Keratinocyte (primary cell): ENCODE measurements around the gene MAP3K3. TPM values are rescaled to one million over a fixed set of nuclear protein-coding genes. Genes with fewer than 3 reads are reported as not detected.

Experiments
- DNase-seq: peaks from one replicate; pipeline ENCODE4 v3.0.0-alpha.2; 2011; ENCODE audit warnings: low read depth, missing footprints, low spot score
- FAIRE-seq: peaks from 2 replicates; lab custom pipeline; 2011; peaks lifted over from hg19 to GRCh38; lab: Jason Lieb, UNC
- H2AFZ ChIP-seq: 2 replicates; pipeline ENCODE4 v1.6.0; 2012; ENCODE audit warnings: low read length, control low read depth, inconsistent platforms; ENCODE audit not compliant: control insufficient read depth
- H3K27ac ChIP-seq: 2 replicates; pipeline ENCODE4 v1.5.1; 2011; ENCODE audit warnings: low read length; ENCODE audit not compliant: control insufficient read depth, insufficient read depth
- H3K27me3 ChIP-seq: 3 replicates; pipeline ENCODE4 v1.6.0; 2011; ENCODE audit warnings: low read length; ENCODE audit not compliant: control insufficient read depth, insufficient read depth; ENCODE audit errors: extremely low read depth
- H3K36me3 ChIP-seq, 2 experiments: 2 replicates in 1 of 2; 3 replicates in 1 of 2; pipeline ENCODE4 v1.5.1; 2011; ENCODE audit warnings: low read length in 2 of 2, mild to moderate bottlenecking in 1 of 2; ENCODE audit not compliant: control insufficient read depth in 2 of 2, insufficient read depth in 2 of 2; ENCODE audit errors: extremely low read depth in 1 of 2
- H3K4me1 ChIP-seq: 3 replicates; pipeline ENCODE4 v1.5.1; 2011; ENCODE audit warnings: low read length; ENCODE audit not compliant: control insufficient read depth, insufficient read depth; ENCODE audit errors: extremely low read depth
- H3K4me2 ChIP-seq: 3 replicates; pipeline ENCODE4 v1.6.0; 2011; ENCODE audit warnings: low read depth, low read length; ENCODE audit not compliant: control insufficient read depth, insufficient read depth; ENCODE audit errors: extremely low read depth
- H3K4me3 ChIP-seq, 3 experiments: fragments of 200-600 bp in 1 of 3; sonication (generic) in 1 of 3; 2 replicates in 2 of 3; 3 replicates in 1 of 3; pipeline ENCODE4 v1.5.1; 2011 to 2016; ENCODE audit warnings: low read length in 3 of 3, mild to moderate bottlenecking in 3 of 3, control low read depth in 2 of 3, inconsistent platforms in 1 of 3, low read depth in 1 of 3, mixed read lengths in 1 of 3, mixed run types in 1 of 3, moderate library complexity in 1 of 3; ENCODE audit not compliant: control insufficient read depth in 2 of 3, insufficient read depth in 2 of 3; ENCODE audit errors: extremely low read depth in 1 of 3
- H3K79me2 ChIP-seq: 2 replicates; pipeline ENCODE4 v1.6.0; 2012; ENCODE audit warnings: low read length; ENCODE audit not compliant: control insufficient read depth, insufficient read depth
- H3K9ac ChIP-seq: 3 replicates; pipeline ENCODE4 v1.6.0; 2011; ENCODE audit warnings: low read length; ENCODE audit not compliant: control insufficient read depth, insufficient read depth; ENCODE audit errors: extremely low read depth
- H3K9me1 ChIP-seq: 3 replicates; pipeline ENCODE4 v1.6.0; 2011; ENCODE audit warnings: low read length; ENCODE audit not compliant: control insufficient read depth, insufficient read depth; ENCODE audit errors: extremely low read depth
- H3K9me3 ChIP-seq: 2 replicates; pipeline ENCODE4 v1.5.1; 2012; ENCODE audit warnings: low read depth, low read length; ENCODE audit not compliant: control insufficient read depth
- H4K20me1 ChIP-seq: 3 replicates; pipeline ENCODE4 v1.6.0; 2011; ENCODE audit warnings: low read length; ENCODE audit not compliant: control insufficient read depth, insufficient read depth; ENCODE audit errors: extremely low read depth
- CTCF ChIP-seq, 3 experiments: IDR thresholded peaks in 1 of 3; conservative IDR thresholded peaks in 1 of 3; optimal IDR thresholded peaks in 1 of 3; 2 replicates in 2 of 3; 3 replicates in 1 of 3; pipeline versions ENCODE3 to v1.5.1; 2011; ENCODE audit warnings: low read length in 3 of 3, mild to moderate bottlenecking in 3 of 3, moderate library complexity in 2 of 3, control low read depth in 1 of 3, inconsistent platforms in 1 of 3; ENCODE audit not compliant: insufficient read depth in 2 of 3; ENCODE audit errors: extremely low read depth in 1 of 3
- EZH2 ChIP-seq: IDR thresholded peaks from one replicate; pipeline ENCODE4 v1.6.1; 2012; ENCODE audit warnings: inconsistent platforms, mild to moderate bottlenecking, low read length, moderate library complexity
- dilution Hi-C: fragments of 300-500 bp; cut with MboI; formaldehyde crosslinking; loops from one replicate; pipeline ENCODE4 v1.7.0; 2020; ENCODE audit warnings: low sequenced_read_pairs; ENCODE audit not compliant: extremely low pct_ligation_motif_present
- polyA plus RNA-seq, 5 experiments: library from polyadenylated mRNA; depleted of rRNA in 3 of 5; stranded (reverse) in 3 of 5; stranded (forward) in 1 of 5; unstranded in 1 of 5; fragments of >200 nt; gene quantifications; 1 replicate in 1 of 5; 2 replicates in 3 of 5; 3 replicates in 1 of 5; pipeline versions ENCODE4 v1.2.1 to v1.2.3, GENCODE V29; 2011 to 2012; ENCODE audit warnings: missing spikeins in 2 of 5, low read depth in 1 of 5, low replicate concordance in 1 of 5

The MAP3K3 gene
- polyA plus RNA-seq, 1 donor (not counting 4 experiments of a cell fraction or from before 2014, with no cell fraction given), result 9.8 TPM

GRCh38 chr17:63609816-63610573 lies 12.2 kb upstream of the MAP3K3 start:
- no peaks in the 10 kb centered on the region for H3K9me1 ChIP-seq
- no peaks in the 10 kb centered on the region for H3K79me2 ChIP-seq
- H2AFZ ChIP-seq, result no peak overlapping the region
- H3K27ac ChIP-seq, result no peak overlapping the region
- H3K4me1 ChIP-seq, result no peaks in the 10 kb centered on the region
- H4K20me1 ChIP-seq, result no peaks in the 10 kb centered on the region
- H3K9me3 ChIP-seq, result no peaks in the 10 kb centered on the region
- no peak overlapping the region for H3K9ac ChIP-seq
- FAIRE-seq, result no peak
- H3K36me3 ChIP-seq, result peaks cover 14 to 25% of the 10 kb centered on the region in 2 experiments
- DNase-seq, result no peak
- dilution Hi-C loops, result no loop called here
- no peak overlapping the region for H3K4me3 ChIP-seq
- H3K4me2 ChIP-seq, result no peak overlapping the region
- no peaks in the 10 kb centered on the region for H3K27me3 ChIP-seq
- TF ChIP-seq CTCF (optimal IDR thresholded peaks at IDR 0.05 in 1 of 3, IDR thresholded peaks at IDR 0.05 in 1 of 3, conservative IDR thresholded peaks at IDR 0.05 in 1 of 3; ENCODE audit: extremely low read depth in 1 of 3, insufficient read depth in 2 of 3, low read length in 3 of 3) (no peak), EZH2 (no peak)

GRCh38 chr17:63610854-63611253 lies 11.4 kb upstream of the MAP3K3 start:
- FAIRE-seq, result no peak

More at GRCh38 chr17:63610854-63611253, 11.4 kb upstream of the MAP3K3 start:
- Histone ChIP-seq H3K9ac (no peak overlapping the region), H3K4me1 (no peaks in the 10 kb centered on the region), H3K79me2 (no peaks in the 10 kb centered on the region), H3K4me2 (no peak overlapping the region), H3K9me3 (no peaks in the 10 kb centered on the region), H3K4me3 (no peak overlapping the region), H3K9me1 (no peaks in the 10 kb centered on the region), H2AFZ (no peak overlapping the region), H3K36me3 (peaks cover 11 to 21% of the 10 kb centered on the region in 2 experiments), H3K27me3 (no peaks in the 10 kb centered on the region), H3K27ac (no peak overlapping the region), H4K20me1 (no peaks in the 10 kb centered on the region)
- no peak for TF ChIP-seq CTCF (optimal IDR thresholded peaks at IDR 0.05 in 1 of 3, IDR thresholded peaks at IDR 0.05 in 1 of 3, conservative IDR thresholded peaks at IDR 0.05 in 1 of 3; ENCODE audit: extremely low read depth in 1 of 3, insufficient read depth in 2 of 3, low read length in 3 of 3)
- no peak for TF ChIP-seq EZH2
- DNase-seq, result no peak
- dilution Hi-C loops, result no loop called here
